ENCODE measurements around the gene MSI2. TPM values are rescaled to one million over a fixed set of nuclear protein-coding genes. Genes with fewer than 3 reads are reported as not detected.

MSI2 gene
- total RNA-seq, 1 donor = 12.6 TPM

DNA sequence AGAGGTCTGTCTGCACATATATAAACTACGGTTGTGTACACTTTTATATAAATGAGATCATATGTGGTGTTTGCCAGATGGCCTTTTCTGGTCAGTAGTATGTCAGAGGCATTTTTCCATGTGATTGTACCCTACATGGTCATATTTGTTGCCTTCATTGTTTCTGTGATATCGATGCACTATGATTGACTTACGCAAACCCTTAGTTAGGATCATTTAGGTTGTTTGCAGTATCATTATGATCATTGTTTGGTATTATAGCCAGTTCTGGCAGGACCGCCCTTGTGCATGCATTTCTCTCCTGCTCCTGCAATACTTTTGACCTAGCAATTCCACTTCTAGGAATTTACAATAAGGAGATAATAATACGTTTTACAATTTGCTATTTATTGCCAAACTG is 169.1 kb downstream of the MSI2 start:
- no peak for DNase-seq (ENCODE audit: low read depth)
- no peak overlapping the region for H3K4me3 ChIP-seq (ENCODE audit: low read depth, low read length)
- TF ChIP-seq, protein P1, sequence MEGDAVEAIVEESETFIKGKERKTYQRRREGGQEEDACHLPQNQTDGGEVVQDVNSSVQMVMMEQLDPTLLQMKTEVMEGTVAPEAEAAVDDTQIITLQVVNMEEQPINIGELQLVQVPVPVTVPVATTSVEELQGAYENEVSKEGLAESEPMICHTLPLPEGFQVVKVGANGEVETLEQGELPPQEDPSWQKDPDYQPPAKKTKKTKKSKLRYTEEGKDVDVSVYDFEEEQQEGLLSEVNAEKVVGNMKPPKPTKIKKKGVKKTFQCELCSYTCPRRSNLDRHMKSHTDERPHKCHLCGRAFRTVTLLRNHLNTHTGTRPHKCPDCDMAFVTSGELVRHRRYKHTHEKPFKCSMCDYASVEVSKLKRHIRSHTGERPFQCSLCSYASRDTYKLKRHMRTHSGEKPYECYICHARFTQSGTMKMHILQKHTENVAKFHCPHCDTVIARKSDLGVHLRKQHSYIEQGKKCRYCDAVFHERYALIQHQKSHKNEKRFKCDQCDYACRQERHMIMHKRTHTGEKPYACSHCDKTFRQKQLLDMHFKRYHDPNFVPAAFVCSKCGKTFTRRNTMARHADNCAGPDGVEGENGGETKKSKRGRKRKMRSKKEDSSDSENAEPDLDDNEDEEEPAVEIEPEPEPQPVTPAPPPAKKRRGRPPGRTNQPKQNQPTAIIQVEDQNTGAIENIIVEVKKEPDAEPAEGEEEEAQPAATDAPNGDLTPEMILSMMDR (IDR thresholded peaks at IDR 0.05; ENCODE audit: insufficient read depth, low read length) = no peak

DNA sequence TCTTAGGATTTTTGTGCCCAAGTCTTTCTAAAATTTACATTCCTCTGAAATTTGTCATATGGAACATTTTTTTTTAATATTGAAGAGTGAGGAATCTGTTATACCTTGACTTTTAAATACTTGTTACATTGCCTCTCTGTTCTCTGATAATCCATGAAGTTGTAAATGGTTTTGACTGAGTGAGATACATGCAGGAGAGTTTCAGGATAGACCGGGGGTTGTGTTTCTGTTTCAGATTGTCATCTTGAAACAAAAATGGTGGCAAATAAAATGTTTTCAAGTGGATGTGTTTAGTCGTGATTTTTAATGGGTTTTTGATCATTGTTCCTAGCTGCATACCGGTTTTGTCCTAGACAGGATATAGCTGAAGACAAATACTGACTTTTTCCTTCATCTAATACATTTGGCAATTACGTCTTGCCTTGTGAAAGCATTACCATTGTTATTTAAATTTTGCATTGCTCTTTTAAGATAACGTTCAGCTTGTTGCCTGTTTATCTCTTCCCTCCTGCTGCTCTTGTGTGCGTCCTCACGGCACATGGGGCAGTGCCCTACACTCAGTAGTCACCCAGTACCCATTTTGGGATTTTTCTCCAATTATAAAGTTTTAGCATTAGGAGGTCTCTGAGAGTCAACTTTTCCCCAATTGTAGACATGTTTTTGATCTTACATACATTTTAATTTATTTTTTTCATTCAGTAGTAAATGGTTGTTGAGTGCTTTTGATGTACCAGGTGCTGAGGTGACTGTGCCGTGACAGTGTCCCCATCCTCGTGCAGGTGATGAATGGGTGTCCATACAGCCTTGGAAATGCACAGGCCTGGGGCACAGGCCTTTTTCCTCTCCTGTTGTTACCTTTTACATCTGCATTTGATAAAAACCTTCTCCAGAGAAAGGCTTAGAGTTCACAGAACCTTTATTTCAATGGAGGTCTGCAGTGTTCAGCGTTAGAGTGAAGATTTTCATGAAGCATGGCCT is 169.9 kb downstream of the MSI2 start:
- TF ChIP-seq, protein P1 (IDR thresholded peaks at IDR 0.05; ENCODE audit: insufficient read depth, low read length) = no peak
- no peak for DNase-seq (ENCODE audit: low read depth)
- H3K4me3 ChIP-seq (ENCODE audit: low read depth, low read length) = no peak overlapping the region

DNA sequence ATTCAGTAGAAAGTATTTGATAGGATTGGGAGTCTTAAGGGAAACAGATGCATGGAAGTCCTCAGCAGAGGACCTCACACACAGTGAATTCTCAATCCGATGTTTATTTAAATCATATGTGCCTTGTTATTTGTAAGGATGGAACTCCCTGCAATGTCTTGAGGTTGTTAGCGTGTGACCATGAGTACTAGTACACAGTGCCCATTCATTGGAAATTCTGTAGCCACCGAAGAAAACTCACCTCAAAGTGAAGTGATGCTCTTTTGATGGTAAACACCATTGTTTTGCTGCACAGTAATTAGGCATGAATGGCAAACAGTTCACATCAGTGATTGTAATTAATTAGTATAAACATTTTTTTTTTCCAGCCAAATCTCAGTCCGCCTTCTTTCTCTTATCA is 173.6 kb downstream of the MSI2 start:
- no peak overlapping the region for H3K4me3 ChIP-seq (ENCODE audit: low read depth, low read length)
- TF ChIP-seq, protein P1 (IDR thresholded peaks at IDR 0.05; ENCODE audit: insufficient read depth, low read length) = no peak
- no peak for DNase-seq (ENCODE audit: low read depth)

GRCh38 chr17:57431415-57431814 is 175.1 kb downstream of the MSI2 start:
- no peak for DNase-seq (ENCODE audit: low read depth)
- TF ChIP-seq, protein P1 (IDR thresholded peaks at IDR 0.05; ENCODE audit: insufficient read depth, low read length) = no peak
- no peak overlapping the region for H3K4me3 ChIP-seq (ENCODE audit: low read depth, low read length)

GRCh38 chr17:57432507-57433277 is 176.4 kb downstream of the MSI2 start:
- TF ChIP-seq, protein P1 (IDR thresholded peaks at IDR 0.05; ENCODE audit: insufficient read depth, low read length) = no peak
- DNase-seq (ENCODE audit: low read depth) = no peak
- no peak overlapping the region for H3K4me3 ChIP-seq (ENCODE audit: low read depth, low read length)

GRCh38 chr17:57433452-57433851 is 177.1 kb downstream of the MSI2 start:
- no peak for DNase-seq (ENCODE audit: low read depth)
- H3K4me3 ChIP-seq (ENCODE audit: low read depth, low read length) = no peak overlapping the region
- TF ChIP-seq, protein P1 (IDR thresholded peaks at IDR 0.05; ENCODE audit: insufficient read depth, low read length) = no peak

Measured in fibroblast of the aortic adventitia (primary cell).